SK-N-MC (cell line): ENCODE data around the gene F2.

Experiments used
- DNase-seq: peaks from one replicate; pipeline ENCODE4 v3.0.0-alpha.2; 2011; ENCODE audit warnings: low read depth, low spot score
- H3K27ac ChIP-seq: fragments of 200-600 bp; sonication (generic); 2 replicates; pipeline ENCODE4 v1.5.1; 2016; ENCODE audit warnings: mixed run types
- H3K36me3 ChIP-seq: fragments of 200-600 bp; sonication (generic); 2 replicates; pipeline ENCODE4 v1.6.1; 2017; ENCODE audit warnings: antibody characterized with exemption, low read length, mixed read lengths; ENCODE audit not compliant: insufficient read depth
- H3K4me3 ChIP-seq: fragments of 200-600 bp; sonication (generic); 2 replicates; pipeline ENCODE4 v1.5.1; 2016
- H3K9ac ChIP-seq: fragments of 200-600 bp; sonication (generic); 2 replicates; pipeline ENCODE4 v1.8.0; 2017; ENCODE audit warnings: mixed run types, mixed read lengths; ENCODE audit not compliant: insufficient read length
- H3K9me3 ChIP-seq: fragments of 200-600 bp; sonication (generic); 2 replicates; pipeline ENCODE4 v1.6.1; 2017; ENCODE audit warnings: low read depth, mild to moderate bottlenecking, antibody characterized with exemption, low read length, moderate library complexity, mixed read lengths
- EZH2 ChIP-seq: fragments of 200-600 bp; sonication (generic); IDR thresholded peaks from one replicate; pipeline ENCODE4 v1.6.1; 2017; ENCODE audit warnings: antibody characterized with exemption
- FOXP2 ChIP-seq: optimal IDR thresholded peaks from 2 replicates; pipeline ENCODE3; 2011; ENCODE audit warnings: mild to moderate bottlenecking, moderate library complexity; ENCODE audit not compliant: insufficient read depth; ENCODE audit errors: extremely low read length, control extremely low read depth
- POLR2AphosphoS5 ChIP-seq: IDR thresholded peaks from 2 replicates; pipeline ENCODE4 v1.6.1; 2012; ENCODE audit warnings: mild to moderate bottlenecking, low read depth, low read length, borderline replicate concordance

Gene F2

GRCh38 chr11:46727952-46728658, 9.1 kb downstream of the F2 start:
- H3K4me3 ChIP-seq: no peak overlapping the region
- no peak overlapping the region for H3K9ac ChIP-seq
- no peak overlapping the region for H3K27ac ChIP-seq
- H3K9me3 ChIP-seq: no peaks in the 10 kb centered on the region
- DNase-seq: no peak
- H3K36me3 ChIP-seq: no peaks in the 10 kb centered on the region
- TF ChIP-seq POLR2AphosphoS5 (no peak), FOXP2 (no peak), EZH2 (no peak)

- no peaks in the 10 kb centered on the region for H3K36me3 ChIP-seq
- no peak overlapping the region for H3K9ac ChIP-seq
Measured at GRCh38 chr11:46728659-46729040, 9.6 kb downstream of the F2 start.

DNA sequence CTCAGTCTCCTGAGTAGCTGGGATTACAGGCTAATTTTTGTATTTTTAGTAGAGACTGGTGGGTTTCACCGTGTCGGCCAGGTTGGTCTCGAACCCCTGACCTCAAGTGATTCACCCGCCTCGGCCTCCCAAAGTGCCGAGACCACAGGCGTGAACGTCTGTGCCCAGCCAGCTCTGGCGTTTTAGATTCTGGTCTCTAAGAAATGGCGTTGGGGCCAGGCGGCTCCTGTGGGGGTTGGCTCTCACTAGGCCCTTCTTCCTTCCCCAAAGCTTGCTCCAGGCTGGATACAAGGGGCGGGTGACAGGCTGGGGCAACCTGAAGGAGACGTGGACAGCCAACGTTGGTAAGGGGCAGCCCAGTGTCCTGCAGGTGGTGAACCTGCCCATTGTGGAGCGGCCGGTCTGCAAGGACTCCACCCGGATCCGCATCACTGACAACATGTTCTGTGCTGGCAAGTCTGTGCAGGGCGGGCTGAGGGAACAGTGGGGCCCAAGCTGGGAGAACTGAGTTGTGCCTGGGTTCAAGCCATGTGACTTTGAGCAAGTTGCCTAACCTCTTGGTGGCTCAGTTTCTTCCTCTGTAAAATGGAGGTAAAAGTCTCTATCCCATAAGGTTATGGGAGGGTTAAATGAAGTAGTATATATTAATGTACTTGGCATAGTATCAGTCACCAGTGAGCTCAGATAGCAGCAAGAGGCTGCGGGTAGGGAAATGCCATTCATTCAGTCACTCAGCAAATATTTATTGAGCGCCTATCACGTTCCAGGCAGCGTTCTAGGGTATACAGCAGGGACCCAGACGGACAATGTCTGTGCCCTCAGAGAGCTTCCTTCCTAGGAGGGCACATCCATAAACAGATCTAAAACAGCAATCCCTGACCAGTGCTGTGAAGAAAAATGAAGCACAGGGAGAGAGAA, 10.4 kb downstream of the F2 start:
- TF ChIP-seq POLR2AphosphoS5 (no peak), EZH2 (no peak), FOXP2 (no peak)
- H3K36me3 ChIP-seq: no peaks in the 10 kb centered on the region
- no peaks in the 10 kb centered on the region for H3K9me3 ChIP-seq
- no peak for DNase-seq
- no peak overlapping the region for H3K27ac ChIP-seq
- H3K4me3 ChIP-seq: no peak overlapping the region
- no peak overlapping the region for H3K9ac ChIP-seq

More at GRCh38 chr11:46728659-46729040, 9.6 kb downstream of the F2 start:
- H3K4me3 ChIP-seq: no peak overlapping the region
- no peak overlapping the region for H3K27ac ChIP-seq
- TF ChIP-seq POLR2AphosphoS5: no peak
- TF ChIP-seq EZH2: no peak
- TF ChIP-seq FOXP2: no peak
- DNase-seq: no peak
- no peaks in the 10 kb centered on the region for H3K9me3 ChIP-seq

- Histone ChIP-seq H3K36me3 (no peaks in the 10 kb centered on the region), H3K9ac (no peak overlapping the region), H3K9me3 (no peaks in the 10 kb centered on the region), H3K27ac (no peak overlapping the region), H3K4me3 (no peak overlapping the region)
- DNase-seq: no peak
- TF ChIP-seq EZH2: no peak
- TF ChIP-seq FOXP2: no peak
- TF ChIP-seq POLR2AphosphoS5: no peak
Measured at GRCh38 chr11:46731545-46731944, 12.5 kb downstream of the F2 start.

- Histone ChIP-seq H3K36me3 (no peaks in the 10 kb centered on the region), H3K27ac (no peak overlapping the region), H3K9me3 (no peaks in the 10 kb centered on the region), H3K9ac (no peak overlapping the region), H3K4me3 (no peak overlapping the region)
- TF ChIP-seq POLR2AphosphoS5: no peak
- TF ChIP-seq EZH2: no peak
- TF ChIP-seq FOXP2: no peak
- DNase-seq: no peak
Measured at GRCh38 chr11:46733234-46733633, 14.2 kb downstream of the F2 start.

- Histone ChIP-seq H3K9me3 (no peaks in the 10 kb centered on the region), H3K9ac (no peak overlapping the region)
Measured at GRCh38 chr11:46736146-46736545, 17.1 kb downstream of the F2 start.

DNA sequence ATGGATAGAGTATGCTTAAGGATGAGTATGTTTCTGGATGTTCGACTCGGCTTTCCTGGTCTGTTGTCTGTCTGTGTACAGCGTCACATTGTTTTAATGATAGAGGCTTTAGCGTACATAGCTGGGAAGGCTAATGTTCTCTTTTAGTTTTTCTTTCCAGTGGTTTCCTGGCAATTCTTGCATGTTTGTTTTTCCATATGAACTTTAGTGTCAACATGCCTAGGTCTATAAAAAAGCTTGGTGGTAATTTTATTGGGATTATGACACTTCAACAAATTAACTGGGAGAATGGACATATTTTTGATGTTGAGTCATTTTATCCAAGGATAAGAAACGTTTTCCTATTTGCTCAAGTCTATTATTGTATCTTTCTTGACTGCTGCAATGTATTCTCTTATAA, 17.6 kb downstream of the F2 start:
- Histone ChIP-seq H3K27ac (no peak overlapping the region), H3K9me3 (no peaks in the 10 kb centered on the region), H3K36me3 (peaks cover 7% of the 10 kb centered on the region; the same call in 1 of the 2 replicates), H3K9ac (no peak overlapping the region), H3K4me3 (no peak overlapping the region)
- TF ChIP-seq FOXP2 (no peak), POLR2AphosphoS5 (no peak), EZH2 (no peak)
- DNase-seq: no peak

More at GRCh38 chr11:46736146-46736545, 17.1 kb downstream of the F2 start:
- no peak overlapping the region for H3K27ac ChIP-seq
- no peak for TF ChIP-seq POLR2AphosphoS5
- TF ChIP-seq FOXP2: no peak
- TF ChIP-seq EZH2: no peak
- H3K4me3 ChIP-seq: no peak overlapping the region
- peaks cover 2% of the 10 kb centered on the region; the same call in 1 of the 2 replicates for H3K36me3 ChIP-seq
- no peak for DNase-seq

- H3K9me3 ChIP-seq: no peaks in the 10 kb centered on the region
Measured at GRCh38 chr11:46737699-46738098, 18.7 kb downstream of the F2 start.

More at GRCh38 chr11:46737699-46738098, 18.7 kb downstream of the F2 start:
- H3K9ac ChIP-seq: no peak overlapping the region
- H3K36me3 ChIP-seq: peaks cover 18% of the 10 kb centered on the region; the same call in 1 of the 2 replicates
- DNase-seq: no peak
- H3K4me3 ChIP-seq: no peak overlapping the region
- H3K27ac ChIP-seq: no peak overlapping the region
- TF ChIP-seq EZH2 (no peak), FOXP2 (no peak), POLR2AphosphoS5 (no peak)
